Renal cortical epithelial cell (primary cell): Measurements from ENCODE around the gene DDIAS. TPM values are rescaled to one million over a fixed set of nuclear protein-coding genes. Genes with fewer than 3 reads are reported as not detected.
"Not testable (repeated sequence)": the region's sequence is repeated elsewhere in the genome, so short reads cannot be mapped to it uniquely, and the experiment has no call there.

Source experiments
- DNase-seq: peaks from one replicate; pipeline ENCODE4 v3.0.0-alpha.2; 2011; ENCODE audit warnings: low read depth
- total RNA-seq: library from RNA; depleted of rRNA; stranded (reverse); fragments of >200 nt; gene quantifications from 2 replicates; pipeline ENCODE4 v1.2.3, GENCODE V29; 2014

The DDIAS gene
- total RNA-seq, 1 donor from 2014 or later: 0.99 TPM

DNA sequence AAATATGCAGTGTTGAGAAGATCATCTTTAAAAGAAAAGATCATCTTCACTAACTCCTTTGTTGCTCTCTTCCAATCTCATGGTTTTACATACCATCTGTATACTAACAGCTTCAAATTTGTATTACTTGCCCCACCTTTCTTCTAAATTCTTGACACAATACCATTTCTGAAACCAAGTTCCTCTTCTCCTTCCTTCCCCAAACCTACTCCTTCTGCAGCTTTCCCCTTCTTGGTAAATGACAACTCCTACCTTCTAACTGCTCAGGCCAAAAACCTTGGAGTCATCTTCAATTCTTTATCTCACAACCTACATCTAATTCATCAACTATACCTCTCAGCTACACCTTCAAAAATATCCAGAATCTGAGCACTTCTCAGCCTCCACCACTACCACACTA, 10.6 kb upstream of the DDIAS start:
- no peak for DNase-seq

DNA sequence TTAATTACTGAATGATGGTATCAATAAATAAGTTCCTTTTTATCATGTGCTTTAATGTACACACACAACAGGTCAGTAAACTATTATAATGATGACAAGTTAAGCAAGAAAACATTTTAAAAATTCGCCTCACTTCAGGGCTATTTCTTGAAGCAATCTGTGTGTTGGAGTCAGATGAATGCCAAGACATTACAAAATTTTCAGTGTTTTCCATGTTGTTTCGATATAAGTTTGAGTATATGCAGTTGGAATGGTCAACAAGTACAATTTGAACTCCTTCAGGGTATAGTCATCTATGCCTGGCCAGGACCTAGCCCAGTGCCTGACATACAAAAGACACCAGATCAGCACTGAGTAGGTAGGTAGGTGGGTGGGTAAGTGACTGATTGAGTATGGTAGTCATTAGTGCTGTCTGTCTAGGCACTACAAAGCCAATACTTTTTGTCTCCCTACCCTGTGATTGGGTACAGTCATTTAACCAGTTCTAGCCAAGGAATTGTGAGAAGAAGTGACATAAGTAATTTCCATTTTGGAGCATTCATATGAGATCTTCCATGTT, 8.8 kb upstream of the DDIAS start:
- DNase-seq: no peak

DNA sequence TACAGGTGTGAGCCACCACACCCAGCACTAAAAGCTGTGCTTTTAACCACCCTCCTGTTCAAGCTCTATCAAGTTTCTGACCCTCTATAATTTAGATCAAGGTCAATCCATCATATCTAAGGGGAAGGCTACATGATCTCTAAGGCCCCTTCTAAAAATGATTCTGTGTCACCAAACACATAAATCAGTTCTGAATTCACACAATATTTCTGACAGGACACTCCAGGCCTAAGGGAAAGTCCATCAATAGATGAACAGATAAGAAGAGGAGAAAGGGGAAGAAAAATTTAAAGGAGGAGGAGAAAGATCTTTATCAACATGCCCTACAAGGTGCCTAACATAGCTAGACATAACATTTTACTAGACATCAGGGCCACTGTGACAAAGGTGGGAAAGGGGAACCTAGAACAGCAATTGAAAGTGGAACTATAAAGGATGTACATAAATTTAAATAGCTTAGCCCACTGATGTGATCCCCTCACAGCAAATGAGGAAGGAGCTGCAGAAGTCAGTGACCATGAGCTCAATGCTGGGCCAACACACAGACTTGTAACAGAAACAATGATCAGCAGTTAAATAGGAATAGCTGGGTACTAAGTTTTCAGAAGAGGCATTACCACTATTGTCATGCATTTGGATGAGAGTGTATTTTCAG, 6.0 kb upstream of the DDIAS start:
- DNase-seq: no peak

DNA sequence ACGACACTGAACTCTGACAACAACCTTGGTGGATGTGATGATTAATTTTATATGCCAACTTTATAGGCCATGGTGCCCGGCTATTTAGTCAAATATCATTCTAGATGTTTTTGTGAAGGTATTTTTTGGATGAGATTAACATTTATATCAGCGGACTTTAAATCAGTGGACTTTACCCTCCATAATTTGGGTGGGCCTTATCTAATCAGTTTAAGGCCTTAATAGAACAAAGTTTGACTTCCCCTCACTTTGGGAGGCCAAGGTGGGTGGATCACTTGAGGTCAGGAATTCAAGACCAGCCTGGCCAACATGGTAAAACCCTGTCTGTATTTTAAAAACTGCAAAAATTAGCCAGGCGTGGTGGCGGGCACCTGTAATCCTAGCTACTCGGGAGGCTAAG, 5.4 kb upstream of the DDIAS start:
- no peak for DNase-seq

DNA sequence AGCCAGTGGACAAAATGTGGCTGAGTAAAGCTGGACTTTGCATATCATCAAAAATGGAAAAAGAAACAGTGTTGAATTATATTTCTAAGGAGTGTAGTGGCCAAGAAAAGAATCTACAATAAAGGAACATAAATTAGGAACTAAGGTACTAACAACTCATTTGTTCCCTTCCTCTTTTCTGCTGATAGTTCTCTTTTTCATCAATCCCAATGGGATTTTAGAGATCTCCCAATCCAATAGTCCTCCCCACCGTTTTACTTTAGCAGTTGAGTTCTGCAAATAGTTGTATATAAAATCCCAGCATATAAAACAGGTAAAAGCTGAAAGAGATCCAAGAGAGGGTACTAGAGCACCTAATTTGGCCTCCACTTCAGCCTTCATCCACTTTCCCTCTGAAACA, 3.3 kb upstream of the DDIAS start:
- DNase-seq: no peak

DNA sequence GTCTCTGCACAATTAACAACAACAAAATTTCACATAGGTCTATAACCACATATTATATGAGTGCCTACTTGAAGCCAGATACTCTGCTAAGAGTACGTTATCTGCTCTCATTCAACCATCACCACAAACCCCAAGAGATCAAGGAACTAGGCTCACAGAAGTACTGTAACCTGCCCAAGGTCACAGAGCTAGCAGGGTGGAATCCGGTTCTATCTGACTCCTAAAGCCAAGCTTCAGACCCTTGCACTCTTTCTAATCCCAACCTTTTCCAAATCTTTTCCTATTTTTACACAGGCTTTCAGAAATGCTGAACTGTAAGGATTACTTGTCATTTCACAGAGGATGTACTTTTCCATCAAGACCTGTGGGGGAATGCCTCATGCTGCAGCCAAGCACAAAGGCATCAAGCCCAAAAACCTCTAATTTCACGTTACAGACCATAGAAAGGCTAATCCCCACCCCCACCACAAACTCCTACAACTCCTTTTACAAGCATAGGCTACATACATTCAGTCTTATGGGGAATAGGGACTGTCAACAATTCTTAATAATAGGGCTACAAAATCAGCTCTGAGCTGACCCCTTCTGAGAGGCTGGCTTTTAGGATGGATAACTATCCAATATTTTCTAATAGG, 2.2 kb upstream of the DDIAS start:
- no peak for DNase-seq

DNA sequence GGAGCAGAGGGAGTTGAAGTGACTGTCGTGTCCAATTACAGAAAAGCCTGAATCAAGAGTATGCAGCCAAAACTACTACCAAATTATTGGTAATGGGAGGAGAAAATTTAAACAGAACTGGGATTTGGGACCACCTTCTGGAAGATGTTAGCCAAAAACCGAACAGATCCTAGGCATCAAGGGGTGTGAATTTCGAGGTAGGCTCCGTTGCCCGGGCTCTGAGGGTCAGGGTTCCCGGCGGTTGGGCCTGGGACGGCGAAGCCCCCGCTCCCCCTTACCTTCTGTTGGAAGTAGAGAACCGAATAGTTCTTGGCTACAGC, 1.6 kb upstream of the DDIAS start:
- no peak for DNase-seq

DNA sequence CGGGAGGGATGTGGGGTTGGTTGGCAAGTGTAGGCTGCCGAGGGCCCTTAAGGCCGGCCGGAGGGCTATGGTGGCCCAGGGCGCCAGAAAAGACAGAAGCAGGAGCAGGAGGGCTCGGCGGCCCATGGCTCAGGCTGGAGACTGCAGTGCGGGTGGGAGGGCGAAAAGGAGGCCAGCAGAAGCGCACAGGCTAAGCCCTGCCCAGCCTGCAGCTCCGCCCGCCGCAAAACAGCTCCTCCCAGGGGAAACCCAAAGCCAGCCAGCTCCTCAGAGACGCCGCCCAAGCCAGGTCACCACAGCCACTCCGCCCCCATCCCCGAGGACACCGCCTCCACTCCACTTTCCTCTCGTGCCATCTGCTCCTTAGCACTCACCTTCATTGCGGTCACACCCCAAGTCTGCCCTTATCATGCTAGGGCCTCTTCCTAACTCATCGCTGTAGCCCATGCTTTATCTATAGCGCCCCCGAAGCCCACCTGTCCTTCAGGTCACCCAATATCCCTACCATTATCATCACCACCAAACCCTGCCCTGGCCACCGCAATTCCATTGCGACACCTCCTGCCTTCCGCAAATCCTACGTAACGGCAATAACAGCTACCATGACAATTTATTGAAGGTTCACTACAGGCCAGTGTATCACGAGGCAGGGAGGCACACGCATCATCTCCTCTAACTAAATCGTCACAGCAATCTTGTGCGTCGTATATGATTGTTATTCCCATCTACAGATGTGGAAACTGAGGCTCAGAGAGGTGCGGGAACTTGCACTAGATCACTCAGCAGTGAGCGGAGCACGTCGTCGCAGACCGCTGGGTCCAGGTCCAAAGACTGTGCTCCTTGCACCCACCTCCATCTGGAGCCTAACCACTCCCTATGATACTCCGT, 1.0 kb upstream of the DDIAS start, which contains the start of gene PRCP:
TSS of gene PRCP (minus strand) at position 154 of the 888 bp plus-strand sequence. CDS start at position 126, 28 bp downstream.
- DNase-seq: peak; percentile 84

DNA sequence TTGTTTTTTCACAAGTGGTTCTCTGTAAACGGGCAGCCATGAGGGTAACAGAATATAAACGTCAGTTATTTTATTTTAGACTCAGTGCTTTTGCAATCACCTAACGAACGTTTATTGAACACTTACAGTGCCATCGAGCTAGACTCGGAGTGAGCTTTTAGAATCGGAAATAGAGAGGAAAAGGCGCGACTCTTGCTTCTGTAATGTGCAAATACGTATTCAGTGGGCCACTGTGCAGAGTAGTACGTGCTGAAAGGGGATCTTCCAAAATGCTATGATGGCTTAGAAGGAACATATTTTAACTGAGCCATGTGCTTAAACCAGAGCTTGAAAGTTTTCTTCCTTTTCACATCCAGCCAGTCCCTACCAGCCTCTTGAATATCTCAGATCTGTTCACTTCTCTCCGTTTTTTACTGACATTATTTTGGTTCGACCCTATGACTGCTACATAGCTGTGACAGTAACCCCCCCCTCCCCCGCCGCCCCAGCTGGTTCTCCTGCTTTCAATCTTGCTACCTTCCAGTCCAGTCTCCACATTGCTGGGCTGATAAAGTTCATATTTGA, 468 bp downstream of the DDIAS start:
- no peak for DNase-seq

DNA sequence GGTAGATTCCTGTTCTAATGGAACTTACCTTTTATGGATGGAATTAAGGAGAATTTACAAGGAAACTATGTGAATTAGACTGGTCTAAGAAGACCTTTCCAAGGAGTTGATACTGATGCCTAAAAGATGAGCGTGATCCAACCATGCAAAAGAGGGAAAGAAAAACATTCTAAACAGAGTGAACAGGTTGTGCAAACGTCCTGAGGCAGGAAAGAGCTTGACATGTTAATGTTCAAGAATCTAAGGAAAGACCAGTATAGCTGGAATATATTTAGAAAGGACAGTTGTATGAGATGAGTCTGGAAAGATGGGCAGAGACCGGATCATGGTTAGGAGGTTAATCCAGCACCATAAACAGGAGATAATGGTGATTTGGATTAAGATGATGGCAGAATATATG, 1.3 kb downstream of the DDIAS start:
- no peak for DNase-seq

DNA sequence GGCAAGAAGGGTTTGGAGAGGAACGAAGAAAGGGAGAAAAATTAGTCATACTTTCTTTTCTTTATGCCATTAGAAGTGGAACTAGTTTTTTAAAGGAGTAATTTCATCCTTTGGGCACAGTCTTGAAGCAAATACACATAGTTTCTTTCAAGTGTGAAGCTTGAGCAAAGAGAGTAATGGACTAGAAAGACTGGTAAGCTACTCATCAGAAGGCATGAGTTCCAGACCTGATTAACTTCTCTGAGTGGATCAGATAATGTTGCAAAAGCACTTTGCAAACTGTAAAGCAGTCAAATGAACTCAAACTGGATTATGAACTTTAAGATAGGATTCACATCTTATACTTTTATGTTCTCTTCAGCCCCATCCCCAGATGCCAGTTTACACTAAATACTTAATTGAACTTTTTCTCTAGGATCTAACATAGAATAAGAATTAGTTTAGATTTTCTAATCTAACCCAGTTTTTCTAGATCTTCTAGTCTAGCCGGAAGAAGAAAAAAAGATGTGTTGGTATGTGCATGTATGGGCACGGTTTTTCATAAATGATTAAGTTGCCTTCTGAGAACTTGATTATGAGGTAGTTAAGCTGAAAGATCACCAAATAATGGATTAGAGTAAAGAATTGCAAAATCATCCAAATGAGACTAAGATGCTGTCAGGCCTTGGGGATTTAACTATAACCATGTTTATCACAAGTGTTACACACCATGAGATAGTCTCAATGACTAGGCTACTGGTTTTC, 2.5 kb downstream of the DDIAS start:
- no peak for DNase-seq

DNA sequence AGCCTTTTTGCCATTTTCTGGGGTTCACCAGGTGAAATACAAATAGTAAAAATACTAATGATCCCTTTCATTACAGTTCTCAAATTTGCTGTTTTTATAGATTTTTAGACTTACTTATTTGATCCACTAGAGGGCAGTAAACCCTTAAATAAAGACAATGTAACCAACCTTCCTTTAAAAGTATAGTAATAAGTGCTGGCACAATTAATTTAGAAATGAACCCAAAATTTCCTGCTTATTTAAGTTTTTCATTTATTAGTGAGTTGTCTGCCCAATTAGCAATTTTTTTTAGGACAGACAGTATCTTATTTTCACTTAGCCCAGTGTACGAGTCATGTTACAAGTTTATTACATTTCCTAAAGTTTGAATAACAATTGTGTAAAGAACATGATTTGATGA, 4.7 kb downstream of the DDIAS start:
- DNase-seq: peak; percentile 54

DNA sequence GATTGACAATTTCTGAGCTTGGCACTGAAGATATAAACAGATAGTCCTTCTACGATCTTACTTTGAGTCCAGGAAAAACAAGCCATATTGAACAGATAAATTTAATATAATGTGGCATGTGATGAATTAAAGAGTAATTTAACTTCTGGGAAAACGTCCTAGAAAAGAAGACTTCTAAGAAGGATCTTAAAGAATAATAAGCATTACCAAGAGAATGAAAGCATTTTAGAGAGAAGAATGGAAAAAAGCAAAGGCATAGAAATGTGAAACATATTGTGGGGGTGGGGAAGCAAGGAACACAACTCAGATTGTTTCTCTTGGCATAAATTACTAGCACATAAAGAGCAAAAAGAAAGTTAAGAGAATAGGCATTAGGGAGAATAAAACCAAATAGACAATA, 5.4 kb downstream of the DDIAS start:
- no peak for DNase-seq

DNA sequence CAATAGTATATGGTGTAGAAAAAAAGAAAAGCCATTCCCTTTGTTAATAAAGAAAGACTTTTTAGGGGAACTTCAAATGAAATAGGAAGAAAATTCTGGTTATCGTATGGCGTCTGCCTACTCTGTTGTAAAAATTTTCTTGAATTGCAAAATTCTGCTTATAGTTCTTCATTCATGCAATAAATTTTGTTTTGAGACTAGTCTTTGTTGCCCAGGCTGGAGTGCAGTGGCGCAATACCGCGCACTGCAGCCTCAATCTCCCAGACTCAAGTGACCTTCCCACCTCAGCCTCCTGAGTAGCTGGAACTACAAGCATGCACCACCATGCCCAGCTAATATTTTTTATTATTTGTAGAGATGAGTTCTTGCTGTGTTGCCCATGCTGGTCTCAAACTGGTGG, 5.8 kb downstream of the DDIAS start:
- DNase-seq: no peak

DNA sequence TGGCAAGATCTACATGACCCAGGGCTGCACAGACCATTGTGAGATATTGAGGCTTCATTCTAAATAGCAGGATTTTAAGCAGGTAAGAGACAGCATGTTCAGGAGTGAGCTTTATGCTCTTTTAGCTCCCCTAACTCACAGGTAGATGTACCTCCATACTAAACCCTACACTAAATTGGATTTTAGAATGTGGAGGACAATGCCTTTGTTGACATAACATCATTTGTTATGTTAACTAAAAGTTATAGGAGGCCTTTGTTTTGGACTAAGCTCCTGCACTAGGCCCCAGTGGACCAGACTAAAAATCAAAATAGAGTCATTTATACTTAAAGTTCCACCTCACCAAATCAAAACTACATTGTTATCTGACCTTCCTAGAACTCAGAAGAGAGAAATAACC, 6.8 kb downstream of the DDIAS start:
- DNase-seq: no peak

DNA sequence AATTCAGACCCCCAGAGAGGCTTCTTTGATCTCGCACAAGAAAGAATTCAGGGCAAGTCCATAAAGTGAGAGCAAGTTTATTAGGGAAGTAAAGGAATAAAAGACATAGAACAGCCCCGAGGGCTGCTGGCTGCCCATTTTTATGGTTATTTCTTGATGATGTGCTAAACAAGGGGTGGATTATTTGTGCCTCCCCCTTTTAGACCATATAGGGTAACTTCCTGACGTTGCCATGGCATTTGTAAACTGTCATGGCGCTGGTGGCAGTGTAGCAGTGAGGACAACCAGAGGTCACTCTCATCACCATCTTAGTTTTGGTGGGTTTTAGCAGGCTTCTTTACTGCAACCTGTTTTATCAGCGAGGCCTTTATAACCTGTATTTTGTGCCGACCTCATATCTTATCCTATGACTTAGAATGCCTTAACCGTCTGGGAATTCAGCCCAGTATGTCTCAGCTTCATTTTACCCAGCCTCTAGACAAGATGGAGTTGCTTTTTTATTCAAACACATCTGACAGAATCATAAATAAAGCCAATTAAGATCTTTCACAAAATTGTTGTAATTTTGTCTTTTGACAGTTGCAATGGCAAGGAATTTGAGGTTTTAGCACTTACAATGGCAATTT, 7.6 kb downstream of the DDIAS start:
- DNase-seq: no peak

DNA sequence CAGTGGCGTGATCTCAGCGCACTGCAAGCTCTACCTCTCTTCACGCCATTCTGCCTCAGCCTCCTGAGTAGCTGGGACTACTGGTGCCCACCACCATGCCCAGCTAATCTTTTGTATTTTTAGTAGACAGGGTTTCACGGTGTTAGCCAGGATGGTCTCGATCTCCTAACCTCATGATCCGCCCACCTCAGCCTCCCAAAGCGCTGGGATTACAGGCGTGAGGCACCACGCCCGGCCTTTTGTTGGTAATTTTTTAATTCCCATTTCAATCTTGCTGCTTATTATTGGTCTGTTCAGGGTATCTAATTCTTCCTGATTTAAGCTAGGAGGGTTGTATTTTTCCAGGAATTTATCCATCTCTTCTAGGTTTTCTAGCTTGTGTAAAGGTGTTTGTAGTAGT, 18.2 kb downstream of the DDIAS start:
- not testable (repeated sequence) for DNase-seq

DNA sequence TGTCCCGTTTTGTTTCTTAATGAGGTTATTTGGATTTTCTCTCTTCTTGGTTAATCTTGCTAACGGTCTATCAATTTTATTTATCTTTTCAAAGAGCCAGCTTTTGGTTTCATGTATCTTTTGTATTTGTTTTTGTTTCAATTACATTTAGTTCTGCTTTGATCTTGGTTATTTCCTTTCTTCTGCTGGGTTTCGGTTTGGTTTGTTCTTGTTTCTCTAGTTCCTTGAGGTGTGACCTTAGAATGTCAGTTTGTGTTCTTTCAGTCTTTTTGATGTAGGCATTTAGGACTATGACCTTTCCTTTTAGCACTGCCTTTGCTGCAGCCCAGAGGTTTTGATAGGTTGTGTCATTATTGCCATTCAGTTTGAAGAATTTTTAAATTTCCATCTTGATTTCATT, 18.7 kb downstream of the DDIAS start:
- DNase-seq: not testable (repeated sequence)

DNA sequence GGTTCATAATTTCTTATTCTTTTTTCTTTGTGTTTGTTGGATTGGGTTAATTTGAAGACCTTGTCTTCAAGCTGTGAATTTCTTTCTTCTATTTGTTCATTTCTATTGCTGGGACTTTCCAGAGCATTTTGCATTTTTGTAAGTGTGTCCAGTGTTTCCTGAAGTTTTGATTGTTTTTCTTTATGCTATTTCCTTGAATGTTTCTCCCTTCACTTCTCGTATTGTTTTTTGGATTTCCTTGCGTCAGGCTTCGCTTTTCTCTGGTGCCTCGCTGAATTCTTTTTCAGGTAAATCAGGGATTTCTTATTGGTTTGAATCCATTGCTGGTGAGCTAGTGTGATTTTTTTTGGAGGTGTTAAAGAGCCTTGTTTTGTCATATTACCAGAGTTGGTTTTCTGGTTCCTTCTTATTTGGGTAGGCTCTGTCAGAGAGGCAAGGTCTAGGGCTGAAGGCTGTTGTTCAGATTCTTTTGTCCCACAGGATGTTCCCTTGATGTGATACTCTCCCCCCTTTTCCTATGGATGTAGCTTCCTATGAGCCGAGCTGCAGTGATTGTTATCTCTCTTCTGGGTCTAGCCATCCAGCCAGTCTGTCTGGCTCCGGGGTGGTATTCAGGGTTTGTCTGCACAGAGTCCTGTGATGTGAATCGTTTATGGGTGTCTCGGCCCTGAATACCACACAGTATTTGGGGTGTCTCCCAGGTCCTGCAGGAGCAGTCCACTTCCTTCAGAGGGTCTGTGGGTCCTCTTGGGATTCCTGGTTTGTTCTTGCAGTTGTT, 21.0 kb downstream of the DDIAS start:
- DNase-seq: not testable (repeated sequence)

DNA sequence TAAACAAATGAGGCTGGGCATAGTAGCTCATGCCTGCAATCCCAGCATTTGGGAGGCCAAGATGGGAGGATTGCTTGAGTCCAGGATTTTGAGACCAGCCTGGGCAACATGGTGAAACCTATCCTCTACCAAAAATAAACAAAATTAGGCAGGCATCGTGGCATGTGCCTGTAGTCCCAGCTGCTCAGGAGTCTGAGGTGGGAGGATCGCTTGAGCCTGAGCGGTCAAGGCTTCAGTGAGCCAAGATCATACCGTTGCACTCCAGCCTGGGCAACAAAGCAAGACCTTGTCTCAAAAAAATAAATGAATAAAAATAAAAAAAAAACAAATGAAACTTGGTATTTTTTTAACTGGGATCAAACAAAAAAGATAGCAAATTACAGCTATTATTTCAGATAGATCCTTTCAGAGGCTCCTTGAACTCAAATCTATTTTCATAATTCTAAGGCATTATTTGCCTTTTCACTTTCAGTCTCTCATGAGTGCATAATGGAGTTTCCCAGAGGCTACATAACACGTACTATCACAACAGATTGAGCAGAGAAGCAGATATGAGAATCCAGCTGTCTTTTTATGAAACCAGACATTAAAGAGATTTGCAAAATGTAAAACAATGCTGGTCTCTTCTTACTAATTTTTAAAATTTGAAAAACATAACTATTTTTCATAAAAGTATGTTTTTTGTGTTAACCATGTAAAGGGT, 23.1 kb downstream of the DDIAS start:
- no peak for DNase-seq
